Right ventricle myocardium superior (tissue), 1 donor: Measurements from ENCODE around the gene PARP1. TPM values are rescaled to one million over a fixed set of nuclear protein-coding genes. Genes with fewer than 3 reads are reported as not detected.

Experiments used
- ATAC-seq: fragments of 200-7000 bp; cut with Tn5 transposase; one replicate; pipeline ENCODE4 v1.9.1; 2020; ENCODE audit warnings: mild to moderate bottlenecking; ENCODE audit not compliant: poor library complexity
- DNase-seq: peaks from one replicate; pipeline ENCODE4 v3.0.0-alpha.2; 2020
- intact Hi-C: fragments of 100-400 bp; cut with DNase I; formaldehyde crosslinking; loops from one replicate; pipeline ENCODE4 v1.11.2; 2022
- total RNA-seq: library from RNA; stranded (reverse); fragmentation: NEBNext Ultra II Directional; extraction: Animal tissue kit (Norgen Biotek cat#: 25700); gene quantifications from one replicate; pipeline ENCODE4 v1.2.1, GENCODE V29; 2021
- donor health status: DM: no; HTN: yes; CAD: no; lungs with severe emphysema.

The PARP1 gene
- total RNA-seq, 1 donor from 2014 or later, result 149 TPM

- intact Hi-C loops, result no loop called here
- peak; percentile 26 for ATAC-seq
- DNase-seq, result no peak
These were observed 10.6 kb downstream of the PARP1 start for GRCh38 chr1:226397011-226397926.

GRCh38 chr1:226395753-226396152 lies 12.1 kb downstream of the PARP1 start:
- no peak for DNase-seq
- intact Hi-C loops, result no loop called here
- peak; percentile 51 for ATAC-seq

GRCh38 chr1:226394462-226394861 lies 13.4 kb downstream of the PARP1 start:
- DNase-seq (no peak), ATAC-seq (no peak)
- intact Hi-C loops, result no loop called here

- ATAC-seq, result no peak
- no peak for DNase-seq
- intact Hi-C loops, result no loop called here
These were observed 17.2 kb downstream of the PARP1 start for GRCh38 chr1:226390681-226391080.

GRCh38 chr1:226388131-226388530 lies 19.8 kb downstream of the PARP1 start:
- intact Hi-C loops, result no loop called here
- DNase-seq (no peak), ATAC-seq (no peak)

GRCh38 chr1:226384717-226385116 lies 23.2 kb downstream of the PARP1 start:
- ATAC-seq (no peak), DNase-seq (no peak)
- intact Hi-C loops, result no loop called here

GRCh38 chr1:226384040-226384439 lies 23.9 kb downstream of the PARP1 start:
- intact Hi-C loops, result no loop called here
- DNase-seq, result no peak
- no peak for ATAC-seq

- ATAC-seq (no peak), DNase-seq (no peak)
- intact Hi-C loops, result no loop called here
These were observed 25.9 kb downstream of the PARP1 start for GRCh38 chr1:226382030-226382429.

- DNase-seq (no peak), ATAC-seq (no peak)
- intact Hi-C loops, result no loop called here
These were observed 26.5 kb downstream of the PARP1 start for GRCh38 chr1:226381226-226381998.

GRCh38 chr1:226378071-226378470 lies 29.8 kb downstream of the PARP1 start:
- no peak for DNase-seq
- ATAC-seq, result no peak
- intact Hi-C loops, result no loop called here

GRCh38 chr1:226376300-226376699 lies 31.6 kb downstream of the PARP1 start:
- intact Hi-C loops, result no loop called here
- ATAC-seq, result no peak

GRCh38 chr1:226373376-226373775 lies 34.5 kb downstream of the PARP1 start:
- ATAC-seq (no peak), DNase-seq (no peak)
- intact Hi-C loops, result no loop called here

More at GRCh38 chr1:226376300-226376699, 31.6 kb downstream of the PARP1 start:
- no peak for DNase-seq

GRCh38 chr1:226372885-226373284 lies 35.0 kb downstream of the PARP1 start:
- peak; percentile 86 for ATAC-seq
- intact Hi-C loops, result no loop called here
- peak; percentile 66 for DNase-seq

GRCh38 chr1:226371866-226372490 lies 35.9 kb downstream of the PARP1 start:
- DNase-seq (no peak), ATAC-seq (peak; percentile 13)
- intact Hi-C loops, result no loop called here

GRCh38 chr1:226371027-226371694 lies 36.7 kb downstream of the PARP1 start:
- intact Hi-C loops, result no loop called here
- peak; percentile 40 for ATAC-seq

GRCh38 chr1:226370144-226370923 lies 37.6 kb downstream of the PARP1 start:
- DNase-seq (no peak), ATAC-seq (no peak)
- intact Hi-C loops, result no loop called here

More at GRCh38 chr1:226371027-226371694, 36.7 kb downstream of the PARP1 start:
- no peak for DNase-seq

- DNase-seq (no peak), ATAC-seq (no peak)
- intact Hi-C loops, result no loop called here
These were observed 38.8 kb downstream of the PARP1 start for GRCh38 chr1:226369110-226369509.

GRCh38 chr1:226366290-226366689 lies 41.6 kb downstream of the PARP1 start:
- no peak for ATAC-seq
- intact Hi-C loops, result no loop called here
- DNase-seq, result no peak
